ENCODE measurements around the gene CYP2J2. TPM values are rescaled to one million over a fixed set of nuclear protein-coding genes. Genes with fewer than 3 reads are reported as not detected.

CYP2J2 gene
- total RNA-seq, 1 experiment from 2014 or later = 1.1 TPM

DNA sequence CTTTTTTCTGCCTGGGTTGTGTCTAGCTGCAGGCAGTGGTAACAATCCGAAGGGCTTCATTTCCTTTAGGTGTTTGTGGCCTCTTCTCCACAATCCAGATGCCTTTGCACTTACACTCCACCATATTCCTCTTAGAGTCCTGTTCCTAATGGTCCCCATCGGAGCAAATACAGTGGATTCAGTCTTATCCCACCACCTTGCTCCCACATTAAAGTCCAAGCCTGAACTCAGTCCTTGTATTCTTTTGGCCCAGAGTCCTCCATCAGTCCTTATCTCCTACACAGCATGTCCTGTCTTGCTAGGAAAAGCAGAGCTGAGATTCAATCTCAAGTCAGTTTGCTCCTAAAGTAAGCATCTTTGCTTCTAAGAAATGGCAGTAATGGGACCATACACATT lies 8.8 kb downstream of the CYP2J2 start:
- H3K4me3 ChIP-seq (replicated peaks in 1 of 2; ENCODE audit: low read depth in 1 of 2, low read length in 2 of 2) = no peak overlapping the region
- no peak overlapping the region for H3K9ac ChIP-seq (ENCODE audit: low read length)
- no peaks in the 10 kb centered on the region for H3K79me2 ChIP-seq (ENCODE audit: insufficient read depth, low read length)
- no TSS peak for BruUV-seq (replicated peaks)
- H3K9me2 ChIP-seq (ENCODE audit: insufficient read depth) = no peaks in the 10 kb centered on the region
- intact Hi-C loops (cut with micrococcal nuclease) = no loop called here
- H3K27ac ChIP-seq (ENCODE audit: low read depth, low read length) = no peak overlapping the region
- H3K4me1 ChIP-seq (ENCODE audit: control insufficient read depth in 1 of 2, insufficient read depth in 2 of 2, low read length in 2 of 2) = no peaks in the 10 kb centered on the region
- no peaks in the 10 kb centered on the region for H4K20me1 ChIP-seq (ENCODE audit: insufficient read depth)
- DNase-seq (ENCODE audit: low read depth, low spot score) (no peak), ATAC-seq (no peak)
- RAD21 ChIA-PET (ENCODE audit: low non-redundant PET in 1 of 2, low total read pairs in 2 of 2, uncharacterized antibody in 2 of 2, unreplicated experiment in 2 of 2) = no interaction called here
- H3K36me3 ChIP-seq (ENCODE audit: control insufficient read depth in 1 of 2, insufficient read depth in 2 of 2, low read length in 2 of 2) = no peaks in the 10 kb centered on the region
- TF ChIP-seq POLR2A (IDR thresholded peaks at IDR 0.05; ENCODE audit: borderline replicate concordance, extremely low read depth, insufficient read depth, insufficient read length) (no peak), CBX3 (IDR thresholded peaks at IDR 0.05; ENCODE audit: low read depth) (no peak), EZH2phosphoT487 (IDR thresholded peaks at IDR 0.05; ENCODE audit: borderline replicate concordance) (no peak), CEBPB (IDR thresholded peaks at IDR 0.05; ENCODE audit: low read depth) (no peak), FOSL1 (IDR thresholded peaks at IDR 0.05; ENCODE audit: low read depth) (no peak), RAD21 (IDR thresholded peaks at IDR 0.05; ENCODE audit: low read depth) (no peak), YY1 (IDR thresholded peaks at IDR 0.05; ENCODE audit: extremely low read depth, insufficient replicate concordance, low read depth, low read length) (no peak), ZNF274 (IDR thresholded peaks at IDR 0.05; ENCODE audit: low read depth, low read length) (no peak), EGR1 (IDR thresholded peaks at IDR 0.05; ENCODE audit: low read depth) (no peak), ELF1 (IDR thresholded peaks at IDR 0.05; ENCODE audit: borderline replicate concordance, low read depth) (no peak), JUND (IDR thresholded peaks at IDR 0.05) (no peak), ZFX (IDR thresholded peaks at IDR 0.05) (no peak), POLR2AphosphoS5 (IDR thresholded peaks at IDR 0.05; ENCODE audit: low read depth, low read length) (no peak)
- TF ChIP-seq, protein P1, sequence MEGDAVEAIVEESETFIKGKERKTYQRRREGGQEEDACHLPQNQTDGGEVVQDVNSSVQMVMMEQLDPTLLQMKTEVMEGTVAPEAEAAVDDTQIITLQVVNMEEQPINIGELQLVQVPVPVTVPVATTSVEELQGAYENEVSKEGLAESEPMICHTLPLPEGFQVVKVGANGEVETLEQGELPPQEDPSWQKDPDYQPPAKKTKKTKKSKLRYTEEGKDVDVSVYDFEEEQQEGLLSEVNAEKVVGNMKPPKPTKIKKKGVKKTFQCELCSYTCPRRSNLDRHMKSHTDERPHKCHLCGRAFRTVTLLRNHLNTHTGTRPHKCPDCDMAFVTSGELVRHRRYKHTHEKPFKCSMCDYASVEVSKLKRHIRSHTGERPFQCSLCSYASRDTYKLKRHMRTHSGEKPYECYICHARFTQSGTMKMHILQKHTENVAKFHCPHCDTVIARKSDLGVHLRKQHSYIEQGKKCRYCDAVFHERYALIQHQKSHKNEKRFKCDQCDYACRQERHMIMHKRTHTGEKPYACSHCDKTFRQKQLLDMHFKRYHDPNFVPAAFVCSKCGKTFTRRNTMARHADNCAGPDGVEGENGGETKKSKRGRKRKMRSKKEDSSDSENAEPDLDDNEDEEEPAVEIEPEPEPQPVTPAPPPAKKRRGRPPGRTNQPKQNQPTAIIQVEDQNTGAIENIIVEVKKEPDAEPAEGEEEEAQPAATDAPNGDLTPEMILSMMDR (IDR thresholded peaks at IDR 0.05 in 2 of 3, conservative IDR thresholded peaks at IDR 0.05 in 1 of 3; ENCODE audit: borderline replicate concordance in 1 of 3, insufficient read depth in 1 of 3, low read depth in 2 of 3, low read length in 2 of 3) = no peak
- CTCF ChIA-PET = no interaction called here
- H3K27me3 ChIP-seq (ENCODE audit: insufficient read depth, low read length) = no peaks in the 10 kb centered on the region
- no peak overlapping the region for H3K4me2 ChIP-seq (ENCODE audit: low read length)
- no peak overlapping the region for H2AFZ ChIP-seq (ENCODE audit: low read depth, low read length, poor library complexity, severe bottlenecking)
- POLR2A ChIA-PET = no interaction called here
- no peaks in the 10 kb centered on the region for H3K9me3 ChIP-seq (ENCODE audit: control insufficient read depth in 1 of 2, insufficient read depth in 1 of 2, low read depth in 1 of 2, low read length in 2 of 2)
